Measurements from ENCODE around the gene ARID1B. TPM values are rescaled to one million over a fixed set of nuclear protein-coding genes. Genes with fewer than 3 reads are reported as not detected.
A peak's percentile ranks its signal among the peaks of the same experiment; 100 is the strongest.

ARID1B gene
- total RNA-seq, 1 donor: 55.0 TPM

- Histone ChIP-seq H3K4me3 (ENCODE audit: insufficient read depth, low read length) (no peak overlapping the region), H3K79me2 (ENCODE audit: insufficient read depth, low read length) (no peaks in the 10 kb centered on the region), H2AFZ (ENCODE audit: low read length) (no peak overlapping the region), H3K4me1 (ENCODE audit: insufficient read depth, low read length) (no peaks in the 10 kb centered on the region), H3K9me3 (ENCODE audit: low read depth, low read length) (no peaks in the 10 kb centered on the region), H3K4me2 (ENCODE audit: insufficient read depth, low read length) (no peak overlapping the region), H4K20me1 (ENCODE audit: insufficient read depth, low read length) (no peaks in the 10 kb centered on the region), H3K27ac (ENCODE audit: low read depth, low read length) (no peak overlapping the region), H3K27me3 (ENCODE audit: insufficient read depth, low read length) (no peaks in the 10 kb centered on the region), H3K36me3 (ENCODE audit: insufficient read depth, low read length) (no peaks in the 10 kb centered on the region)
- DNase-seq (ENCODE audit: insufficient read length, low spot score, missing footprints): peak; percentile 89
- TF ChIP-seq CTCF (IDR thresholded peaks at IDR 0.05; ENCODE audit: extremely low read depth, low read depth, low read length): peak; percentile 48
Observed at GRCh38 chr6:157227202-157228166, 450.3 kb downstream of the ARID1B start.

GRCh38 chr6:157228426-157229131 lies 451.4 kb downstream of the ARID1B start:
- DNase-seq (ENCODE audit: insufficient read length, low spot score, missing footprints): peak; percentile 48
- no peaks in the 10 kb centered on the region for H3K9me3 ChIP-seq (ENCODE audit: low read depth, low read length)
- no peaks in the 10 kb centered on the region for H3K79me2 ChIP-seq (ENCODE audit: insufficient read depth, low read length)
- H3K4me2 ChIP-seq (ENCODE audit: insufficient read depth, low read length): no peak overlapping the region
- no peak overlapping the region for H3K27ac ChIP-seq (ENCODE audit: low read depth, low read length)
- no peak for TF ChIP-seq CTCF (IDR thresholded peaks at IDR 0.05; ENCODE audit: extremely low read depth, low read depth, low read length)
- H3K36me3 ChIP-seq (ENCODE audit: insufficient read depth, low read length): no peaks in the 10 kb centered on the region
- no peaks in the 10 kb centered on the region for H3K4me1 ChIP-seq (ENCODE audit: insufficient read depth, low read length)
- H2AFZ ChIP-seq (ENCODE audit: low read length): no peak overlapping the region
- H4K20me1 ChIP-seq (ENCODE audit: insufficient read depth, low read length): no peaks in the 10 kb centered on the region
- peaks cover 5% of the 10 kb centered on the region for H3K27me3 ChIP-seq (ENCODE audit: insufficient read depth, low read length)
- no peak overlapping the region for H3K4me3 ChIP-seq (ENCODE audit: insufficient read depth, low read length)

- DNase-seq (ENCODE audit: insufficient read length, low spot score, missing footprints): peak; percentile 44
- Histone ChIP-seq H3K9me3 (ENCODE audit: low read depth, low read length) (no peaks in the 10 kb centered on the region), H4K20me1 (ENCODE audit: insufficient read depth, low read length) (no peaks in the 10 kb centered on the region), H3K79me2 (ENCODE audit: insufficient read depth, low read length) (no peaks in the 10 kb centered on the region), H3K27ac (ENCODE audit: low read depth, low read length) (no peak overlapping the region), H3K4me2 (ENCODE audit: insufficient read depth, low read length) (no peak overlapping the region), H2AFZ (ENCODE audit: low read length) (no peak overlapping the region), H3K36me3 (ENCODE audit: insufficient read depth, low read length) (no peaks in the 10 kb centered on the region), H3K4me3 (ENCODE audit: insufficient read depth, low read length) (no peak overlapping the region), H3K27me3 (ENCODE audit: insufficient read depth, low read length) (peaks cover 10% of the 10 kb centered on the region), H3K4me1 (ENCODE audit: insufficient read depth, low read length) (no peaks in the 10 kb centered on the region)
- no peak for TF ChIP-seq CTCF (IDR thresholded peaks at IDR 0.05; ENCODE audit: extremely low read depth, low read depth, low read length)
Observed at GRCh38 chr6:157229132-157229618, 452.0 kb downstream of the ARID1B start.

GRCh38 chr6:157229713-157230112 lies 452.5 kb downstream of the ARID1B start:
- TF ChIP-seq CTCF (IDR thresholded peaks at IDR 0.05; ENCODE audit: extremely low read depth, low read depth, low read length): no peak
- H3K4me2 ChIP-seq (ENCODE audit: insufficient read depth, low read length): no peak overlapping the region
- DNase-seq (ENCODE audit: insufficient read length, low spot score, missing footprints): peak; percentile 61
- H3K27me3 ChIP-seq (ENCODE audit: insufficient read depth, low read length): peaks cover 14% of the 10 kb centered on the region
- no peaks in the 10 kb centered on the region for H3K36me3 ChIP-seq (ENCODE audit: insufficient read depth, low read length)
- no peak overlapping the region for H3K27ac ChIP-seq (ENCODE audit: low read depth, low read length)
- H4K20me1 ChIP-seq (ENCODE audit: insufficient read depth, low read length): no peaks in the 10 kb centered on the region
- H3K4me3 ChIP-seq (ENCODE audit: insufficient read depth, low read length): no peak overlapping the region
- no peaks in the 10 kb centered on the region for H3K79me2 ChIP-seq (ENCODE audit: insufficient read depth, low read length)
- no peaks in the 10 kb centered on the region for H3K9me3 ChIP-seq (ENCODE audit: low read depth, low read length)
- H3K4me1 ChIP-seq (ENCODE audit: insufficient read depth, low read length): no peaks in the 10 kb centered on the region
- no peak overlapping the region for H2AFZ ChIP-seq (ENCODE audit: low read length)
